Measurements from ENCODE around the gene FKBP5.

DNA sequence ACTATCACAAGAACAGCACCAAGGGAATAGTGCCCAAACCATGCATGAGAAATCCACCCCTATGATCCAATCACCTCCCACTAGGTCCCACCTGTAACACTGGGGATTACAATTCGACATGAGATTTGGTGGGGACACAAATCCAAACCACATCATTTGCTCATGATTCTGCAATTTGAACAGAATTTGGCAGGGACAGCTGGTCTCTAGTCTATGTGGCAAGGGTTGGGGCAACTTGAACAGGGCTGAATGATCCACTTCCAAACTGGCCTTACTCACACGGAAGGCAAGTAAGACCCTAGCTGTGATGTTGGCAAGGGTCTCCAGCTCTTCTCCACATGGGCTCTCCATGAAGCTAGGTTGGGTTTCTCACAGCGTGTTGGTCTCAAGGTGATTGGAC lies 10.1 kb upstream of the FKBP5 start:
- TF ChIP-seq CTCF (conservative IDR thresholded peaks at IDR 0.05; ENCODE audit: low read length) (no peak), EZH2phosphoT487 (IDR thresholded peaks at IDR 0.05; ENCODE audit: borderline replicate concordance, low read depth, low read length) (no peak)
